K562 (cell line): ENCODE results near the gene COX6B1. TPM values are rescaled to one million over a fixed set of nuclear protein-coding genes. Genes with fewer than 3 reads are reported as not detected.
A peak's percentile ranks its signal among the peaks of the same experiment; 100 is the strongest.

Experiments
- C11orf30 ChIP-seq: fragments of 450-650 bp; IDR thresholded peaks from 2 replicates; pipeline ENCODE4 v1.6.1; 2016; ENCODE audit warnings: low read depth, mild to moderate bottlenecking
- CREBBP ChIP-seq: IDR thresholded peaks from one replicate; pipeline ENCODE4 v1.6.1; 2012; ENCODE audit warnings: low read depth, mild to moderate bottlenecking, control low read depth, inconsistent platforms, low read length
- CTBP1 ChIP-seq: fragments of 450-650 bp; IDR thresholded peaks from 2 replicates; pipeline ENCODE4 v1.6.1; 2016; ENCODE audit warnings: borderline replicate concordance
- FIP1L1 ChIP-seq: fragments of 200-400 bp; formaldehyde crosslinking; IDR thresholded peaks from 2 replicates; pipeline ENCODE4 v1.6.1; 2018; ENCODE audit warnings: mild to moderate bottlenecking, low read depth, low read length; ENCODE audit not compliant: poor library complexity, severe bottlenecking
- FOXA3 ChIP-seq, 2 experiments: fragments of 450-650 bp in 1 of 2; sonication (generic) in 1 of 2; formaldehyde crosslinking; IDR thresholded peaks in 1 of 2; conservative IDR thresholded peaks in 1 of 2; 2 replicates each; pipeline versions ENCODE4 v1.4.0 to v1.8.0; 2020 to 2022; ENCODE audit warnings: mild to moderate bottlenecking in 2 of 2, missing genetic modification reagents in 1 of 2
- HDAC3 ChIP-seq: fragments of 450-650 bp; IDR thresholded peaks from 2 replicates; pipeline ENCODE4 v1.6.1; 2018; ENCODE audit warnings: borderline replicate concordance, mild to moderate bottlenecking, moderate library complexity; ENCODE audit not compliant: partially characterized antibody
- KLF1 ChIP-seq: fragments of 450-650 bp; IDR thresholded peaks from 2 replicates; pipeline ENCODE4 v1.6.1; 2016; ENCODE audit warnings: missing genetic modification characterization, missing compliant biosample characterization
- LEF1 ChIP-seq: fragments of 450-650 bp; IDR thresholded peaks from 2 replicates; pipeline ENCODE4 v1.6.1; 2016; ENCODE audit warnings: mild to moderate bottlenecking
- MXI1 ChIP-seq: IDR thresholded peaks from 2 replicates; pipeline ENCODE4 v1.6.1; 2011; ENCODE audit warnings: low read depth, mild to moderate bottlenecking, improper control_type of control experiment, low read length
- PBX2 ChIP-seq, 2 experiments: IDR thresholded peaks in 1 of 2; conservative IDR thresholded peaks in 1 of 2; 2 replicates each; pipeline ENCODE4 v1.6.1; 2016; ENCODE audit warnings: low read depth in 2 of 2, mild to moderate bottlenecking in 1 of 2, missing compliant biosample characterization in 1 of 2, missing genetic modification characterization in 1 of 2, moderate library complexity in 1 of 2
- PHTF2 ChIP-seq: fragments of 250-450 bp; sonication (Bioruptor Pico); IDR thresholded peaks from 2 replicates; pipeline ENCODE4 v1.5.0; 2021; ENCODE audit warnings: mild to moderate bottlenecking
- PREB ChIP-seq: sonication (generic); formaldehyde crosslinking; IDR thresholded peaks from 2 replicates; pipeline ENCODE4 v1.8.1; 2023; ENCODE audit warnings: mild to moderate bottlenecking, missing genetic modification reagents
- RBM17 ChIP-seq: fragments of 200-400 bp; formaldehyde crosslinking; IDR thresholded peaks from 2 replicates; pipeline ENCODE4 v1.6.1; 2017; ENCODE audit warnings: low read depth, mild to moderate bottlenecking, low read length, borderline replicate concordance
- RBM22 ChIP-seq: fragments of 200-400 bp; formaldehyde crosslinking; IDR thresholded peaks from 2 replicates; pipeline ENCODE4 v1.6.1; 2018; ENCODE audit warnings: low read length, low read depth; ENCODE audit not compliant: poor library complexity, severe bottlenecking
- RBM25 ChIP-seq: fragments of 200-400 bp; formaldehyde crosslinking; IDR thresholded peaks from 2 replicates; pipeline ENCODE4 v1.6.1; 2018; ENCODE audit warnings: low read length, low read depth, moderate library complexity; ENCODE audit not compliant: severe bottlenecking
- RHOXF2B ChIP-seq: fragments of 250-450 bp; sonication (Bioruptor Pico); conservative IDR thresholded peaks from 2 replicates; pipeline ENCODE4 v1.5.1; 2021
- SETDB1 ChIP-seq: IDR thresholded peaks from one replicate; pipeline ENCODE4 v1.6.1; 2012; ENCODE audit warnings: low read length, control low read depth, inconsistent platforms
- SMAD3 ChIP-seq: fragments of 450-650 bp; formaldehyde crosslinking; conservative IDR thresholded peaks from 2 replicates; pipeline ENCODE4 v1.4.0; 2020; ENCODE audit warnings: mild to moderate bottlenecking
- SP1 ChIP-seq: sonication (generic); formaldehyde crosslinking; IDR thresholded peaks from 2 replicates; pipeline ENCODE4 v1.8.1; 2022; ENCODE audit warnings: mild to moderate bottlenecking, missing genetic modification reagents
- ZNF121 ChIP-seq: sonication (generic); formaldehyde crosslinking; conservative IDR thresholded peaks from 2 replicates; pipeline ENCODE4 v1.8.0; 2022; ENCODE audit warnings: missing genetic modification reagents
- ZNF212 ChIP-seq: fragments of 450-650 bp; formaldehyde crosslinking; IDR thresholded peaks from 2 replicates; pipeline ENCODE4 v1.4.0; 2020; ENCODE audit warnings: mild to moderate bottlenecking
- ZNF277 ChIP-seq: fragments of 250-450 bp; sonication (Bioruptor Pico); IDR thresholded peaks from 2 replicates; pipeline ENCODE4 v1.8.0; 2022; ENCODE audit warnings: inconsistent platforms, mild to moderate bottlenecking, moderate library complexity, borderline replicate concordance
- ZNF766 ChIP-seq: fragments of 200-800 bp; sonication (Bioruptor generic); conservative IDR thresholded peaks from 2 replicates; pipeline ENCODE4 v1.6.1; 2016; ENCODE audit warnings: missing genetic modification characterization, missing compliant biosample characterization
- ZNF778 ChIP-seq: fragments of 450-650 bp; formaldehyde crosslinking; IDR thresholded peaks from 2 replicates; pipeline ENCODE4 v1.4.0; 2020; ENCODE audit warnings: mild to moderate bottlenecking, moderate library complexity
- polyA plus RNA-seq, 8 experiments: library from polyadenylated mRNA; depleted of rRNA in 4 of 8; stranded (reverse) in 5 of 8; unstranded in 3 of 8; fragments of >200 nt; fragmentation: Nextera tagmentation in 2 of 8; fragmentation: Illumina TruSeq in 1 of 8; extraction: Ambion mirVana in 2 of 8; extraction: Trizol in 1 of 8; gene quantifications; 2 replicates each; pipeline versions ENCODE4 v1.2.1 to v1.2.3, GENCODE V29; 2011 to 2014; ENCODE audit warnings: inconsistent platforms in 1 of 8, missing spikeins in 1 of 8
- total RNA-seq, 7 experiments: library from RNA; depleted of rRNA in 6 of 7; stranded (reverse); fragments of >200 nt in 6 of 7; fragmentation: Illumina TruSeq in 2 of 7; extraction: Trizol in 2 of 7; gene quantifications; 2 replicates each; pipeline versions ENCODE4 v1.2.1 to v1.2.3, GENCODE V29; 2011 to 2021; ENCODE audit warnings: low replicate concordance in 1 of 7

The COX6B1 gene
- total and polyA plus RNA-seq, 9 of the 15 experiments (the other 6 are each of a cell fraction or from before 2014, with no cell fraction given) = 777 to 2,393 (median 1,219) TPM

GRCh38 chr19:35693835-35694599 is 45.9 kb downstream of the COX6B1 start (continued):
- TF ChIP-seq PREB (CRISPR knock-in tag) (no peak), FOXA3 (CRISPR knock-in tag; conservative IDR thresholded peaks at IDR 0.05 in 1 of 2, IDR thresholded peaks at IDR 0.05 in 1 of 2) (no peak), C11orf30 (no peak), RHOXF2B (CRISPR knock-in tag) (no peak), CTBP1 (peak; percentile 48; the same call in 1 of the 2 replicates), ZNF212 (no peak), CREBBP (no peak), KLF1 (tag) (no peak), RBM25 (peak; percentile 39), RBM22 (no peak), LEF1 (0 out of 2 replicates have a peak, but pooled peaks have one; percentile 25), ZNF121 (CRISPR knock-in tag) (no peak), ZNF277 (no peak), PHTF2 (CRISPR knock-in tag) (no peak), RBM17 (no peak), HDAC3 (no peak), ZNF766 (CRISPR knock-in tag) (no peak), SETDB1 (no peak), SP1 (peak; percentile 76), MXI1 (no peak), PBX2 (CRISPR knock-in tag; IDR thresholded peaks at IDR 0.05; ENCODE audit: low read depth) (no peak), PBX2 (tag; conservative IDR thresholded peaks at IDR 0.05; ENCODE audit: low read depth) (peak; percentile 55), FIP1L1 (no peak), ZNF778 (CRISPR knock-in tag) (no peak), SMAD3 (CRISPR knock-in tag) (no peak)
